Inflammatory macrophage treated with lipopolysaccharide for 1 hour (primary cell): ENCODE data around the gene WHAMM.
"Not testable (repeated sequence)": the region's sequence is repeated elsewhere in the genome, so short reads cannot be mapped to it uniquely, and the experiment has no call there.

ENCODE experiments used
- DNase-seq, 2 donors: peaks; one replicate each; pipeline ENCODE4 v3.0.0-alpha.2; 2020 to 2022

WHAMM gene

DNA sequence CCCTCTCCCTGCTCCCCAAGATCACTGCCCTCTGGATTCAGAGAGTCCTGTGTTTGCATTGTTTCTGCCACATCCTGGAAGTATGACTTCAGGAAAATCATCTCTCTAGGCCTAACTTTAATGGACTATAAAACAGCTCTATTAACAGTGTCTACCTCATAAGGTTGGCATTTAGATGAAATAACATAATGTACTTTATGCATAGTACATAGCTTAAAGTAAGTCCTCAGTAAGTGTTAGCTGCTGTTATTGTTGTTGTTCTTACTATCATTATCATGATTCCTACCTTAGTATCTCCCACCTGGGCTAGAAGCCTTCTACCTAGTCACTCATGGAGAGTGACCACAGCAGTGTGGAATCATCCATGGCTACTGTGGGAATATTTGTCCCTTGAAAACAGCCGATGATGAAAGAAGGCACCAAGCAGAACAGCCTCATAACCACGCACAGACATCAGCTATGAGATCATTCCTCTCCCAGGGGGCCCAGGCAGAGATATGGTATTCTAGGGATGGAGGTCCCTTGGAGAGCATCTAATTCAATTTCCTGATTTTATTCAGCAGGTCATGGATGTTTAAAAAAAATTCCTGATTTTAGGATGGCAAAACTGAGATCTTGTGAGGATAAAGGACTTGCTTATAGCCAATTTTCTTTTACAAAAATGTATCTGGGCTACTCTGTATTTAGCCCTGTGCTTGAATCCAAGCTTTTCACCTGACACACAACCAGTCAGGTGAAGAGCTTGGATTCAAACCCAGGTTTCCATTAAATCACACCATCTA, 5.4 kb upstream of the WHAMM start:
- DNase-seq: no peak

GRCh38 chr15:82804575-82804949, 4.9 kb upstream of the WHAMM start:
- DNase-seq: no peak

DNA sequence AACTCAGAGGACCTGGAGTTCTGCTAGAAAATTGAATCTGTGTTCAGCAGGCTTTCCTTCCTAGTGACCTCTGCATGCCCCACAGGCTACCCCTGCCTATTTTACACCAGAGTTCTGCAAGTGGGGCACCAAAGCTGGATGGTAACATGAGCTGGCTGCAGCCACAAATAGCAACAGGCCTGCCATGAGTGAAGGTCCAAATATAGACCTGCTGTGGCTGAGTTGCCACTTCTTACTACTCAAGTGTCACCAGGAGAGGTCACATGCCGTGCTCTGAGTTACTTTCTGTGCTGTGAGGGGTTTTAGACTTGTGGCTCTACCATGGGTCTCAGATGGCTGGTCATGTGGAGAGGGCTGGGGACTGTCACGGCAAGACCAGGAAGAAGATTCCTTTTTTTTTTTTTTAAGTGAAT, 3.4 kb upstream of the WHAMM start, which contains the start of gene FSD2:
Gene FSD2, minus strand, starts transcription at position 76 of the 413 bp plus-strand sequence. CDS start 18,679 bp downstream, outside the sequence.
- no peak for DNase-seq

- no peak for DNase-seq
Measured at GRCh38 chr15:82807920-82808633, 1.4 kb upstream of the WHAMM start.

- no peak for DNase-seq
Measured at GRCh38 chr15:82808634-82809041, 790 bp upstream of the WHAMM start.

DNA sequence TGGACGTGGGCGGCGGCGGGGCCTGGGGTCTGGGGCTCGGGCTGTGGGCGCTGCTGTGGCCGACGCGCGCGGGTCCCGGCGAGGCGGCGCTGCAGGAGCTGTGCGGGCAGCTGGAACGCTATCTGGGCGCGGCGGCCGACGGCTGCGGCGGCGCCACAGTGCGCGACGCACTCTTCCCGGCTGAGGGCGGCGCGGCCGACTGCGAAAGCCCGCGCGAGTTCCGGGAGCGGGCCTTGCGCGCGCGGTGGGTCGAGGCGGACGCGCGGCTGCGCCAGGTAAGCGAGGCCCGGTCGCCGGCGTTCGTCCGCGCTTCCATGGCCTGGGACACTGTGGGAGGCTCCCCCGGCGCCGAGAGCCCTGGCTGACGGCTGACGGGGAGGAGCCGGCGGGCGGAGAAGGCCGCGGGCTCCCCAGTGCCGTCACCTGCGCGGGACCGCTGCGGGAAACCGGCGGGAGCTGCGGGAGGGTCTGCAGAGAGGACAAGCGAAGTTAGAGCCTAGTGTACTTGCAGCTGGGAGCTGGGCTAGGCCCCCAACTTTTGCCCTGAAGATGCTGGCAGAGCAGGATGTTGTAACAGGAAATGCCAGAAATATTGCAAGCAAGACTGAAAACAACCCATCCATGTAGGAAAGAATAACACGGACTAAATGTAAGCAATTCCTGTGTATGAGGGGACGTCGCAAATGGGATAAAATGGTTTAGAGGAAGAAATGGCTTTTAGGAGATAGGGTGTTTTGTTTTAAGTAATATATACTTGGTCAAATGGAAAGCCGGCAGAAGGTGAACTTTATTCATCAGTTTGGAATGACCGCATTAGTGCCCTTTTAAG, 847 bp downstream of the WHAMM start:
- DNase-seq: peak; percentile 23 to 38

- DNase-seq: peak; percentile 46 to 68
Measured at GRCh38 chr15:82810890-82811426, 1.5 kb downstream of the WHAMM start.

DNA sequence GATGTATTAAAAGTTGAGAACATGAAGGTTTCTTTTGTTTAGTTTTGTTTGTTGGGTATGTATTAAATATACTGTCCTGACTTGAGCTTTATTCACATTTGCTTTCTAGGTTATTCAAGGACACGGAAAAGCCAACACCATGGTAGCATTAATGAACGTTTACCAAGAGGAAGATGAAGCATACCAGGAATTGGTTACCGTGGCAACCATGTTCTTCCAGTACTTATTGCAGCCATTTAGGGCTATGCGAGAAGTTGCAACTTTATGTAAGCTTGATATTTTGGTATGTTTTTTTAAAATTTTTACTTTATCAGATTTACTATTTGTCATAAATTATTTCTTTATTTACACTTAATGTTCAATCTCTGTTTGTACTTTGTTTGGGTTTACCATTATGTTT, 3.6 kb downstream of the WHAMM start:
- peak in 1 of 2 donors; percentile 16 for DNase-seq

GRCh38 chr15:82820128-82820527, 10.7 kb downstream of the WHAMM start:
- no peak for DNase-seq

- not testable (repeated sequence) for DNase-seq
Measured at GRCh38 chr15:82821396-82821795, 12.0 kb downstream of the WHAMM start.

DNA sequence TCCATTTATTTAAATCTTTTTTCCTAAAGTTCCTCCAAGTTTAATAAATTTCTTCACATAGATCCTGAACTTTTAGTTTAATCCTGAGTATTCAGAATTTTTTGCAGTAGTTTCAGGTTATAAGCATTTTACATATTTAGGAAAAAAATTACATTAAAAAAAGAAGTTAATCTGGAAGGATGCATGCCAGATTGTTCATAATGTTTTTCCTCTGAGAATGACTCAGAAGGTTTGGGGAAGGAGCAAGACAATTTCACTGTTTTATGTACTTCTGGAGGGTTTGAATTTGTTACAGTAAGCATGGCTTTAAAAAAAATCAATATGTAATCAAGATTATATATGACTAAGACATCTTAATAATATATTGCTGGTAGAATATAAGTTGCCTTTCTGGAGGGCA, 12.4 kb downstream of the WHAMM start:
- not testable (repeated sequence) for DNase-seq

GRCh38 chr15:82823049-82823448, 13.6 kb downstream of the WHAMM start:
- no peak for DNase-seq

GRCh38 chr15:82828075-82828474, 18.6 kb downstream of the WHAMM start:
- no peak for DNase-seq

- DNase-seq: no peak
Measured at GRCh38 chr15:82829234-82829633, 19.8 kb downstream of the WHAMM start.

DNA sequence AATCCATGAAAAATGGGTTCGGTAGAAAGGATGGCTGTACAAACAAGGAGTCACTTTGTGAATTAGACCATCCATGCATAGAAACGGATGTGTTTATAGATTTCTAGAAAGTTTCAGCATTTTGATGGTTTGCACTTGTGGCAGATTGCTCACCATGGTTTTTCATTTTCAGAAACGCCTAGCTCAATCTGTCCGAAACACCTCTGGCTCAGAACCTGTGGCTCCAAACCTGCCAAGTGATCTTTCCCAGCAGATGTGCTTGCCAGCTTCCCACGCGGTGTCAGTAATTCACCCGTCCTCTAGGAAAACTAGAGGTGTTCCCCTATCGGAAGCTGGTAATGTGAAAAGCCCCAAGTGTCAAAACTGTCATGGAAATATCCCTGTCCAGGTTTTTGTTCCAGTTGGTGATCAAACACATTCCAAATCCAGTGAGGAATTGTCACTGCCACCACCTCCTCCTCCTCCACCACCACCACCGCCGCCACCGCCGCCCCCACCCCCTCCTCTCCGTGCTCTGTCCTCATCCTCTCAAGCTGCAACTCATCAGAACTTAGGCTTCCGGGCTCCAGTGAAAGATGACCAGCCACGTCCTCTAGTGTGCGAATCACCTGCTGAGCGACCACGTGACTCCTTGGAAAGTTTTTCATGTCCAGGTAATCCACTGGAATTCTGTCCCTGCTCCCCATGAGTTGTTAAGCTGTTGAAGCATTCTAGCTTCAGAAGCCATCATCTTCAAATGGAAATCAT, 21.2 kb downstream of the WHAMM start:
- no peak for DNase-seq

- no peak for DNase-seq
Measured at GRCh38 chr15:82831894-82832600, 22.6 kb downstream of the WHAMM start.

GRCh38 chr15:82832601-82833361, 23.4 kb downstream of the WHAMM start:
- DNase-seq: peak; percentile 72 to 79

DNA sequence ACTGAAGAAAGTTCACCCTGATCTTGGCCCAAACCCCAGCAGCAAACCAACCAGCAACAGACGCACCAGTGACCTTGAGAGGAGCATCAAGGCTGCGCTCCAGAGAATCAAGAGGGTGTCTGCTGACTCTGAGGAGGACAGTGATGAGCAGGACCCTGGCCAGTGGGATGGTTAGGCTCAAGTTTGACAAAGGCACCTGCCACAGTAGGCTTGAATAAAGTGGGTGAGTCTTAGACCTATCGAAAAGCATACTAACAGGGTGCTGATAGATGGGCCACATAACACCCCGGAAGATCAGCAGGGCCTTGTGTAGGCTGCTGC, 23.9 kb downstream of the WHAMM start:
- no peak for DNase-seq

DNA sequence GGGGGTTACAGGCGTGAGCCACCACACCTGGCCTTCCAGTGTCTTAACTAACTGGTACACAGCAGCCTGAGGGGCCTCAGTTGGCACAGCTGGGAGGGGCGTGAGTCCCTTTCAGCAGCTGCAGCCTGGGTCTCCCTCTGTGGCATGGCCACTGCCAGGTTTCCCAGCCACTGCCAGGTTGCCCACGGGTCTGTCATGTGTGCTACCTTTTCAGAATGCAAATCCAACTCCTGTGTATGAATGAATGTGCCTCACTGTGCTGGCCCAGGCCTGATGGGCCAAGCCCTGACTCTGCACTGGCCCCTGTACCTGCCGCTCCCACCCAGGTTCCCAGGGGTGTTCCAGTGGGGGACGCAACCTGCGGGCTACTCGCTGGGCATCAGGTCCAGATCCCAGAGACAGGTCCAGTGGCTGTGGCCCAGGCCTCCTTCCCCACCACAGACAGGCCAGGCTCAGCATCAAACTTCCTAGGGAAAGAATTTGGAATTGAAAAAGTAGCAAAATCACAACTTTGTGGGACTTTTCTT, 26.0 kb downstream of the WHAMM start:
- DNase-seq: no peak

DNA sequence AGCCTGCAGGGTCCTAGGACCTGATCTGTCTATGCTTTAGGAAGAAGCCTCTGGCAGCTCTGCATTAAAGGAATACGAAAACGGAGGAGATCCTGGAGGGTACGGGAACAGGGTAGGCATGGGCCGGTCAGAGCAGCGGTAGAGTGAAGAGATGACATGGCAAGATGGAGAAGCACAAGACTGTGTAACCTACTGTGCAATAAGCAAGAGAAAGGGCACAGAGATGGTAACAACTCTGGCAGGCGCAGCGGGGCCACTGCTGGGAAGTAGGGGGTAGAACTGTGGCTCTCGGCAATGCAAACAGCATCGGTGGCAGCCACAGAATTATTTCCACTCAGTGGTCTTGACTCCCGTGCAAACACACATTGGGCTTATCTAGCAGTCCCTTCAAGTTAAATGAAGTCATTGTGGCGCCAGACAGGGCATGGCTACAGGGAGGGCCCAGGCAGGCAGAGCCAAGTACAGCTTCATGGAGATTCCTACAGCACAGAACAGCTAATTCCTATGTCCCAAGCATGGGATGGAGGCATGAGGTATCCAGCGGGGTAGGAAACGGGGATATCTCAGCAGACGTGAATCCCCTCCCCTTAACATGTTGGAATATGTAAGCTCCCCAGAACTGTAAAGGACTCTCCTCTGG, 28.8 kb downstream of the WHAMM start:
- DNase-seq: no peak
